ENCODE results near the gene FAAP20.

- TF ChIP-seq, protein P1, sequence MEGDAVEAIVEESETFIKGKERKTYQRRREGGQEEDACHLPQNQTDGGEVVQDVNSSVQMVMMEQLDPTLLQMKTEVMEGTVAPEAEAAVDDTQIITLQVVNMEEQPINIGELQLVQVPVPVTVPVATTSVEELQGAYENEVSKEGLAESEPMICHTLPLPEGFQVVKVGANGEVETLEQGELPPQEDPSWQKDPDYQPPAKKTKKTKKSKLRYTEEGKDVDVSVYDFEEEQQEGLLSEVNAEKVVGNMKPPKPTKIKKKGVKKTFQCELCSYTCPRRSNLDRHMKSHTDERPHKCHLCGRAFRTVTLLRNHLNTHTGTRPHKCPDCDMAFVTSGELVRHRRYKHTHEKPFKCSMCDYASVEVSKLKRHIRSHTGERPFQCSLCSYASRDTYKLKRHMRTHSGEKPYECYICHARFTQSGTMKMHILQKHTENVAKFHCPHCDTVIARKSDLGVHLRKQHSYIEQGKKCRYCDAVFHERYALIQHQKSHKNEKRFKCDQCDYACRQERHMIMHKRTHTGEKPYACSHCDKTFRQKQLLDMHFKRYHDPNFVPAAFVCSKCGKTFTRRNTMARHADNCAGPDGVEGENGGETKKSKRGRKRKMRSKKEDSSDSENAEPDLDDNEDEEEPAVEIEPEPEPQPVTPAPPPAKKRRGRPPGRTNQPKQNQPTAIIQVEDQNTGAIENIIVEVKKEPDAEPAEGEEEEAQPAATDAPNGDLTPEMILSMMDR (IDR thresholded peaks at IDR 0.05) = no peak
- TF ChIP-seq POLR2A (IDR thresholded peaks at IDR 0.05) = no peak
Observed at GRCh38 chr1:2200308-2200943, 5.9 kb upstream of the FAAP20 start.
